Measurements from ENCODE around the gene ZCCHC7.
"Not testable (repeated sequence)": the region's sequence is repeated elsewhere in the genome, so short reads cannot be mapped to it uniquely, and the experiment has no call there.

The ZCCHC7 gene

GRCh38 chr9:37121881-37122280 is 1.5 kb downstream of the ZCCHC7 start:
- no peak for DNase-seq

- DNase-seq = no peak
Measured at GRCh38 chr9:37126214-37126788, 5.9 kb downstream of the ZCCHC7 start.

DNA sequence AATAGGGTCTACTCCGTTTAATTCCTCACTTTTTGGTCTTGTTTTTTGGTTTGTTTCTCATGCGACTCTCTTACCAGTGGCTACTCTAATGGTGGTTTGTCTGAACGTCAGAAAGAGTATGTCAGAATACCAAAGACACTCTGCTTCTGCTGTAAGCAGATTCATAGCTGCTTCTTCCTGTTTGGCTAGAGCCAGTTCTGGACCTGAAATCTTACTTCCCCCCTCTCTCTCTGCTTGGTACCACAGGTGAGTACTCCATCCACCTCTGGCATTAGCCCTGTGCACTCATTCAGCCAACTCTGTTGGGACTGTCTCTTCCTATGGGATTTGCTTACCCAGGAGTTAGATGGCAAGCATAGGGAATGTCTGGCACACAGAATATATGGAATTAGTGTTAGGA is 6.6 kb downstream of the ZCCHC7 start:
- DNase-seq = no peak

DNA sequence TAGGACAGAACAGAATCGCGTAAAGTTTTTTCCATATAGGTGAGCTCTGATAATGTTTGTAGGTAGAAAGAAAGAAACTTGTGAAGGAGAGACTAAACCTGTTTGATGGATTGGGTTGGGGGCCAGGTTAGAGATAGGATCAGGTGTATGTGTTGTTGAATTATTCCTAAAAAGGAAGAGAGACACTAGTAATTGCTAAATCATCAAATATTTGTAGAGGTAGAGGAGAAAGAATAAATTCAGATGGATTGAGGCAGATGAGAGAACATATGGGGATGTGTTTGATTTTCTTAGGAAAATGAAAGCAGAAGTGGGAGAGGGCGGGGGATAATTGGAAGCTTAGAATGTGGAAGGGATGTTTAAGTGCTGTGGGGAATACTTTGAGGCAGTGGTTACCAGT is 7.7 kb downstream of the ZCCHC7 start:
- DNase-seq = no peak

GRCh38 chr9:37134166-37134565 is 13.8 kb downstream of the ZCCHC7 start:
- DNase-seq = no peak

- no peak for DNase-seq
Measured at GRCh38 chr9:37141015-37141414, 20.6 kb downstream of the ZCCHC7 start.

- DNase-seq = no peak
Measured at GRCh38 chr9:37144762-37145161, 24.4 kb downstream of the ZCCHC7 start.

DNA sequence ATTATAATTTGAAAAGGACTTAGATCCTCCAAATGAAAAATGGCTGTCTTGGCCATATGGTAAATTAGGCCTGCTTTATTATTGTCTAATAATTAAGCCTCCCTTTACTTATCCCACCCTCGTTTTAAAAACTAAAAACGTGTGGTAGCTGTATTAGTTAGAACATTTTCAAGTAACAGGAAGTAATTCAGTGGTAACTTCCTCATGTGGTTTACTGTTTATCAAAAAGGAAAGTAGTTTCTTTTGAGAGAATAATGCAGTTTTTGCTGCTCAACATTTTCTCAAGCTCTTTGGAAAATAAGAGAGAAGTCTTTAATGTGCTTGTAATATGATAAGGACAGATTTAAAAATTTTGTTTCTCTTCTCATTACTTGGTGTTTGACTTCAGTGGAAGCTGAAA is 26.0 kb downstream of the ZCCHC7 start:
- DNase-seq = no peak

DNA sequence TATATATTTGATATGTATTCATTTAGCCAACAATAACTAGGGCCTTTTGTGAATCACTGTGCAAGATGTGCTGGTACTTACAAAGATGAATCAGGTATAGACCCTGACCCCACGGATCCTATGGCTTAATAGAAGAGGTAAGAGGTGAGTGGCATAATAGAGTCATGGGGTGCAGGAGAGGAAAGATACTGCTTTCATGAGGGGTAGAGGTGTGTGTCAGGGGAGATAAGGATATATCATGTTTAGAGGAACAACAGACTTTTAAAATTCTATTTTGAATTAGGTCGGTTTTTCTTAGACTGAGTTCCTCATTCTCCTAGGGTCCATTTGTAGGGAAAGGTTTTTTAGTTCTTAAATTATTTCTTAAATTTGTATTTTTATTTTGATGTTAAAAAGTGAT is 27.8 kb downstream of the ZCCHC7 start:
- DNase-seq = no peak

- no peak for DNase-seq
Measured at GRCh38 chr9:37149666-37150308, 29.4 kb downstream of the ZCCHC7 start.

DNA sequence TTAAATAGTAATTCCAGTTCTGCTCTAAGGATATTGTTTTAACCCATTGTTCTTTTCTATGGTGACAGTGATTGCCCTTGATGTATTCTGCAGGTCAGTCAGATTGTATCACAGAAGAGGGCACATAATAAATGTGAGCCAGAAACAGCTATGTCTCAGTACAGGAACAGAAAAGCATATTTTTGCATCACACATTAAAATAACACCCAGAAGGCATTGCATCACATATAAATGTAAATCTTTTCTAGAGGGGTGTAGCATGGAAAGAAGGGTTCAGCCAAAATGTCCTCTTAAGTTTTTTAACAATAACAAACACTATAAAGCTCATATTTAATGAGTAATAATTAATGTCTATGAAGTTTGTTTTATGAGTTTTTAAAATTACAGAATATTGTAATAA is 30.0 kb downstream of the ZCCHC7 start:
- no peak for DNase-seq

- DNase-seq = no peak
Measured at GRCh38 chr9:37151812-37152211, 31.4 kb downstream of the ZCCHC7 start.

GRCh38 chr9:37152365-37152764 is 32.0 kb downstream of the ZCCHC7 start:
- no peak for DNase-seq

DNA sequence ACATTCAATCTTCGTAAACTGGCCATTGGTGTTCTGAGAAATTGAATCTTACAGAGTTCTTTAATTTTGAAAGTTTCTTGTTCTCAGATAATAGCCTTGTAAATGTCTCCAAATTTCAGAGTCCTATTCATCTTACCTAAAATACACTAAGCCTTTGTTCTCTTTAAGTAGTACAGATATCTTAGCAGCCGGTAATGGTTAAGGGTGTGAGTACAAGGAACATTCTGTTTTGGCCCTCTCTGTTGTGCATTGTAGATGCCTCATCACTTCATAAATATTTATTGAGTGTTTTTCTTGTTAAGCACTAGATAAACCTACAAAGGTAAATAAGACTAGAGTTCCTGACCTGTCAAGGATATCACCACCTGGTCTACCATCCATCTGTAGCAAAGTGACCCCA is 35.2 kb downstream of the ZCCHC7 start:
- no peak for DNase-seq

DNA sequence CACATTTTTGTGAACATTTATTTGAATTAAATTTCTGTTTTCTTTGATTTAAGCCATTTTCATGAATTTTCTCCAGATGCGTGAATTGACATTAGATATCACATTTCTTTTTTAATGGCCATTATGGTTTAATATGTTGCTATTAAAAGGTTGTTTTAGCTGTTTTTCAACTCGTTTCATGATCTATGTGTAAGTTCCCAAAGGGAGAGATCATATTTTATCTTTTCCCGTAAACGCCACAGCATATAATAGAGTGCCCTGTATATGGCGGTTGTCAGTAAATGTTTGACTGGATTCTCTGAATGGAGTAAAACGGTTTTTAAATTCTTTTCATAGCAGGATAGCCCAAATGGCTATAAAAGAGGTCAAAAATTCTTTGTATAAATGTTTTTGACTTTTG is 35.8 kb downstream of the ZCCHC7 start:
- no peak for DNase-seq

- DNase-seq = no peak
Measured at GRCh38 chr9:37156781-37157356, 36.5 kb downstream of the ZCCHC7 start.

DNA sequence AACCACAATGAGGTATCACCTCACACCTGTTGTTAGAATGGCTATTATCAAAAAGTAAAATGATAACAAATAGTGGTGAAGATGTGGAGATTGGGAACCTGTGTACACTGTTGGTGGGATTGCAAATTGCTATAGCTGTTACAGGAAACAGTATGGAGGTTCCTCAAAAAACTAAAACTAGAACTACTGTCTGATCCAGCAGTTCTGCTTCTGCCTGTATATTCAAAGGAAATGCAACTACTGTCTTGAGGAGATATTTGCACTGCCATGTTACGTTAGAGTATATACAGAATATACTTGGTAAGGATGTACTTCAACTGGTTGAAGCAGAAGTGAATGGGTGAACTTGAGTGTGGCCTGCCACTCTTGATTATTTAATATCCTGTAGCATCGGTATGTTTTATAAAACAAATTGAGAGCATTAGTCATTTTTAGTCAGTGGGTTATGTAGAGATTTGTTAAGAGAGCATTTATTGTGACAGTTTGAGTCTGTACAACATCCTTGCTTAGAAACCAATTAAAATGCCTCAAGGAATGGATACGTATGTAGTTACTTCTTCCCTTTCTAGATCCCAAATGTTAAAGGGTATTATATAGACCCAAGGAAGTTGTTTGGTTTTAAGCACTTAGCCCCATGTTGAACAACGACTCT is 37.5 kb downstream of the ZCCHC7 start:
- DNase-seq = no peak

- no peak for DNase-seq
Measured at GRCh38 chr9:37163299-37163698, 42.9 kb downstream of the ZCCHC7 start.

GRCh38 chr9:37164335-37164734 is 44.0 kb downstream of the ZCCHC7 start:
- not testable (repeated sequence) for DNase-seq

DNA sequence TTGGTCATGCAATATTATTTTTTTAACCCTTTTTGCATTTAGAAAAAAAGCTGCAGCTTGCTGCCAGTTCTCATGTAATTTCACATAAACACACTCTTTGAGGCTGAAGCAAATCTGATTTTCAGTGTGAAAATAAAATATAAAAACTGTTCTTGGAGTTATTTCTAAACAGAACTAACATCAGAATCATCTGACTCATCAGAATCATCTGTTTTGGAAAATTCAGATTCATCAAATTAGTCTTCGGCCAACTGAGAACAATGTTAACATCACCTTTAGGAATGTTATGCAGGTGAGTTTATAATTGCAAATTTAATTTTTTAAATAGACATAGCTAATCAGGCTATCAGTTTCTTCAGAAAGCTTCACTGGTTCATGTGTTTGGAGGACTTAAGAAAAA is 45.3 kb downstream of the ZCCHC7 start:
- DNase-seq = no peak

DNA sequence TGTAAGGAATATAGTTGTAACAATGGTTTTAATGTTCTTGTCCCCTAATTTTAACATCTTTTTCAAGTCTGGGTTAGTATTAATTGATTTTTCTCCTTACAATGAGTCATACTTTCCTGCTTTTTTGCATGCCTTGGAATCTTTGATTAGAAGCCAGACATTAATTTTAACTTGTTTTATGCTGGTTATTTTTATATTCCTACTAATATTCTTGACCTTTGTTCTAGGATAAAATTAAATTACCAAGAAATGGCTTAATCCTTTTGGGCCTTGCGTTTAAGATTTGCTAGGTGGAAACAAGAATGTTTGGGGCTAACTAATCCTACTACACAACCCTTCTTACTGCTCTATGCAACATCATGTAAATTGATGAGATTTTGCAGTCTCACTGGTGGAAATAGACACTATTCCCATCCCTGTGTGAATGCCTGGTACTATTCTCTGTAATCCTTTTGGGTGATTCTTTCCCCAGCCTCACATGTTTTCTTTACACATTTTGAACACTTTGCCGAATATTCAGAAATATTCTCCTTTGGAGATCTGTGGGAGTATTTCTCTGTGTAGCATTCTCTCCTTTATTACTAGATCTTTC is 47.2 kb downstream of the ZCCHC7 start:
- no peak for DNase-seq

- DNase-seq = no peak
Measured at GRCh38 chr9:37172557-37172956, 52.2 kb downstream of the ZCCHC7 start.

GRCh38 chr9:37174247-37174646 is 53.9 kb downstream of the ZCCHC7 start:
- no peak for DNase-seq

DNA sequence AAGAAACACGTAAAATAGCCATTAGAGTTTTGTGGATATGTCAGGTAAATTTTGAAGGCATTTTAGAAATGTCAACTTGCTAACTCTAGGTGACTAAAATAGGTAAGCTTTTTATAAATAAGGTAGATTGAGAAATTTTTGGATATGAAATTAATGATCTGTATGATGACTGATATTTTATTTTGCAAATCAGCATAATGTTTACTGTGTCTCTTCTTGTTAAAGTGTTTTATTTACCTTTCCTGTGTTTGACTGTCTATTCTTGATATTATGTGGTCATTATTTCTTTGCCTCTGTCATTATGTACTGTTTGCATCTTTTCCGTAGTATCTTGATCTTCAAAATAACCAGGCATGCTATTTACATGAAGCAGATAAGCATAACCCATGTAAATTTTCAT is 58.4 kb downstream of the ZCCHC7 start:
- no peak for DNase-seq
